Tibial nerve (tissue), 4 donors: ENCODE measurements around the gene IRX3. TPM values are rescaled to one million over a fixed set of nuclear protein-coding genes. Genes with fewer than 3 reads are reported as not detected.
"Not testable (repeated sequence)": the region's sequence is repeated elsewhere in the genome, so short reads cannot be mapped to it uniquely, and the experiment has no call there.

Experiments used
- DNase-seq, 2 donors: peaks; one replicate each; pipeline ENCODE4 v3.0.0-alpha.2; 2019; ENCODE audit warnings: low spot score in 2 of 2
- H3K27ac ChIP-seq, 4 donors: fragments of 200-600 bp; sonication (generic) in 3 of 4; one replicate each; pipeline ENCODE4 v1.5.1; 2017 to 2019; ENCODE audit warnings: mild to moderate bottlenecking in 1 of 4
- H3K27me3 ChIP-seq, 2 donors: fragments of 200-600 bp; sonication (generic) in 1 of 2; one replicate each; pipeline versions ENCODE4 v1.5.1 to v1.6.0; 2017 to 2019
- H3K36me3 ChIP-seq, 3 donors: fragments of 200-600 bp; sonication (generic); one replicate each; pipeline ENCODE4 v1.5.1; 2018 to 2019
- H3K4me1 ChIP-seq, 4 donors: fragments of 200-600 bp; sonication (generic) in 3 of 4; one replicate each; pipeline ENCODE4 v1.5.1; 2017 to 2019
- H3K4me3 ChIP-seq, 4 donors: fragments of 200-600 bp; sonication (generic) in 3 of 4; one replicate each; pipeline ENCODE4 v1.5.1; 2017 to 2019; ENCODE audit warnings: mild to moderate bottlenecking in 1 of 4, moderate library complexity in 1 of 4
- H3K9me3 ChIP-seq, 4 donors: fragments of 200-600 bp; sonication (generic) in 3 of 4; one replicate each; pipeline ENCODE4 v1.5.1; 2017 to 2019
- CTCF ChIP-seq, 5 experiments: fragments of 200-600 bp in 3 of 5; fragments of 450-650 bp in 2 of 5; sonication (generic) in 3 of 5; IDR thresholded peaks; one replicate each; pipeline ENCODE4 v1.5.1; 2016 to 2019; ENCODE audit warnings: antibody characterized with exemption in 5 of 5, mild to moderate bottlenecking in 3 of 5, moderate library complexity in 2 of 5
- EP300 ChIP-seq, 2 donors: sonication (generic); formaldehyde crosslinking; IDR thresholded peaks; one replicate each; pipeline ENCODE4 v1.6.1; 2017; ENCODE audit warnings: antibody characterized with exemption in 2 of 2, mild to moderate bottlenecking in 1 of 2
- POLR2A ChIP-seq, 2 donors: fragments of 450-650 bp; IDR thresholded peaks; one replicate each; pipeline ENCODE4 v1.6.1; 2017; ENCODE audit warnings: antibody characterized with exemption in 2 of 2, mild to moderate bottlenecking in 2 of 2, moderate library complexity in 2 of 2
- WGBS, 2 donors: methylation state at CpG; one replicate each; pipeline ENCODE4 v1.1.5; 2018; 5-methylcytosine and 5-hydroxymethylcytosine counted together
- total RNA-seq, 4 donors: library from RNA; depleted of rRNA; stranded (reverse); fragments of >200 nt; gene quantifications; one replicate each; pipeline ENCODE4 v1.1.0, GENCODE V29; 2016

Gene IRX3
- total RNA-seq, 4 donors from 2014 or later: 1.3 to 10.5 (median 2.0) TPM

GRCh38 chr16:54265575-54266107, 20.9 kb downstream of the IRX3 start:
- no peak for TF ChIP-seq EP300 (IDR thresholded peaks at IDR 0.05)
- TF ChIP-seq POLR2A (IDR thresholded peaks at IDR 0.05): no peak
- no peak for TF ChIP-seq CTCF (IDR thresholded peaks at IDR 0.05)
- Histone ChIP-seq H3K4me1 (no peaks in the 10 kb centered on the region), H3K36me3 (no peaks in the 10 kb centered on the region), H3K27me3 (no peaks in the 10 kb centered on the region), H3K9me3 (peaks cover 0 to 9% (median 0%) of the 10 kb centered on the region in 4 donors), H3K27ac (no peak overlapping the region), H3K4me3 (no peak overlapping the region)
- 81 to 90% methylated on average over 7 of the region's 7 CpGs for WGBS, 2 donors
- DNase-seq: no peak

- WGBS, 2 donors: 75 to 81% methylated on average over 7 of the region's 7 CpGs
- DNase-seq: no peak
- Histone ChIP-seq H3K9me3 (peaks cover 0 to 7% (median 0%) of the 10 kb centered on the region in 4 donors), H3K4me1 (no peaks in the 10 kb centered on the region), H3K27ac (no peak overlapping the region), H3K4me3 (no peak overlapping the region), H3K27me3 (peaks cover 0 to 3% of the 10 kb centered on the region in 2 donors), H3K36me3 (no peaks in the 10 kb centered on the region)
- TF ChIP-seq POLR2A (IDR thresholded peaks at IDR 0.05): no peak
- no peak for TF ChIP-seq CTCF (IDR thresholded peaks at IDR 0.05)
- TF ChIP-seq EP300 (IDR thresholded peaks at IDR 0.05): no peak
Measured at GRCh38 chr16:54253118-54253517, 33.5 kb downstream of the IRX3 start.

- H3K4me1 ChIP-seq: no peaks in the 10 kb centered on the region
- TF ChIP-seq CTCF (IDR thresholded peaks at IDR 0.05): no peak
- no peak for TF ChIP-seq EP300 (IDR thresholded peaks at IDR 0.05)
- TF ChIP-seq POLR2A (IDR thresholded peaks at IDR 0.05): no peak
- H3K9me3 ChIP-seq: peaks cover 0 to 7% (median 0%) of the 10 kb centered on the region in 4 donors
- no peak overlapping the region for H3K4me3 ChIP-seq
- 69 to 80% methylated on average over 7 of the region's 7 CpGs for WGBS, 2 donors
- no peaks in the 10 kb centered on the region for H3K27me3 ChIP-seq
- H3K27ac ChIP-seq: no peak overlapping the region
- H3K36me3 ChIP-seq: no peaks in the 10 kb centered on the region
- no peak for DNase-seq
Measured at GRCh38 chr16:54248863-54249710, 37.5 kb downstream of the IRX3 start.

GRCh38 chr16:54247705-54248104, 38.9 kb downstream of the IRX3 start:
- not testable (repeated sequence) for DNase-seq, H3K4me3 ChIP-seq, H3K4me1 ChIP-seq, H3K36me3 ChIP-seq, H3K27ac ChIP-seq, H3K9me3 ChIP-seq, H3K27me3 ChIP-seq
- 82 to 86% methylated on average over 2 of the region's 2 CpGs for WGBS, 2 donors

- 92 to 95% methylated on average over 4 of the region's 4 CpGs for WGBS, 2 donors
- H3K36me3 ChIP-seq: no peaks in the 10 kb centered on the region
- H3K4me1 ChIP-seq: no peaks in the 10 kb centered on the region
- peaks cover 0 to 7% (median 0%) of the 10 kb centered on the region in 4 donors for H3K9me3 ChIP-seq
- no peaks in the 10 kb centered on the region for H3K27me3 ChIP-seq
- H3K27ac ChIP-seq: no peak overlapping the region
- no peak for DNase-seq
- TF ChIP-seq POLR2A (IDR thresholded peaks at IDR 0.05): no peak
- no peak for TF ChIP-seq CTCF (IDR thresholded peaks at IDR 0.05)
- no peak overlapping the region for H3K4me3 ChIP-seq
Measured at GRCh38 chr16:54246454-54246821, 40.1 kb downstream of the IRX3 start.
